Measurements from ENCODE around the gene BAG3. TPM values are rescaled to one million over a fixed set of nuclear protein-coding genes. Genes with fewer than 3 reads are reported as not detected.

The BAG3 gene
- total and polyA plus RNA-seq, 2 donors from 2014 or later = 42.0 to 54.9 TPM

- DNase-seq (peak in 2 of 5 donors; percentile 39 to 58), FAIRE-seq (no peak)
- intact Hi-C loops (cut with DNase I) = no loop called here
- peak overlapping the region in 2 of 3 donors; percentile 21 to 29 for H3K4me3 ChIP-seq (ENCODE audit: low read length in 3 of 3)
- TF ChIP-seq CTCF (IDR thresholded peaks at IDR 0.05; ENCODE audit: borderline replicate concordance, extremely low read depth, insufficient read depth) = peak; percentile 64
- H3K9me3 ChIP-seq (ENCODE audit: control insufficient read depth in 2 of 3, insufficient read depth in 1 of 3, low read length in 3 of 3) = no peaks in the 10 kb centered on the region
- no peaks in the 10 kb centered on the region for H3K36me3 ChIP-seq (ENCODE audit: control insufficient read depth in 2 of 3, insufficient read depth in 3 of 3, low read length in 3 of 3)
- peaks cover 0 to 5% (median 0%) of the 10 kb centered on the region in 3 donors for H3K4me1 ChIP-seq (ENCODE audit: control insufficient read depth in 2 of 3, insufficient read depth in 2 of 3, low read depth in 1 of 3, low read length in 3 of 3)
- no peaks in the 10 kb centered on the region for H3K27me3 ChIP-seq (ENCODE audit: control insufficient read depth, insufficient read depth, low read length)
- H3K27ac ChIP-seq (ENCODE audit: low read depth in 2 of 2, low read length in 2 of 2) = no peak overlapping the region
- H3K9ac ChIP-seq (ENCODE audit: low read length in 3 of 3) = peak overlapping the region in 1 of 3 donors; percentile 58
Measured at GRCh38 chr10:119608316-119609155, 42.6 kb upstream of the BAG3 start.

GRCh38 chr10:119609516-119609915 is 41.7 kb upstream of the BAG3 start:
- intact Hi-C loops (cut with DNase I) = no loop called here
- Histone ChIP-seq H3K9me3 (ENCODE audit: control insufficient read depth in 2 of 3, insufficient read depth in 1 of 3, low read length in 3 of 3) (no peaks in the 10 kb centered on the region), H3K36me3 (ENCODE audit: control insufficient read depth in 2 of 3, insufficient read depth in 3 of 3, low read length in 3 of 3) (no peaks in the 10 kb centered on the region), H3K4me1 (ENCODE audit: control insufficient read depth in 2 of 3, insufficient read depth in 2 of 3, low read depth in 1 of 3, low read length in 3 of 3) (peaks cover 0 to 5% (median 0%) of the 10 kb centered on the region in 3 donors), H3K4me3 (ENCODE audit: low read length in 3 of 3) (no peak overlapping the region), H3K9ac (ENCODE audit: low read length in 3 of 3) (no peak overlapping the region), H3K27me3 (ENCODE audit: control insufficient read depth, insufficient read depth, low read length) (no peaks in the 10 kb centered on the region), H3K27ac (ENCODE audit: low read depth in 2 of 2, low read length in 2 of 2) (no peak overlapping the region)
- DNase-seq (no peak), FAIRE-seq (no peak)
- TF ChIP-seq CTCF (IDR thresholded peaks at IDR 0.05; ENCODE audit: borderline replicate concordance, extremely low read depth, insufficient read depth) = no peak

- no peak overlapping the region for H3K4me3 ChIP-seq (ENCODE audit: low read length in 3 of 3)
- H3K9ac ChIP-seq (ENCODE audit: low read length in 3 of 3) = no peak overlapping the region
- H3K9me3 ChIP-seq (ENCODE audit: control insufficient read depth in 2 of 3, insufficient read depth in 1 of 3, low read length in 3 of 3) = no peaks in the 10 kb centered on the region
- no peaks in the 10 kb centered on the region for H3K36me3 ChIP-seq (ENCODE audit: control insufficient read depth in 2 of 3, insufficient read depth in 3 of 3, low read length in 3 of 3)
- H3K27me3 ChIP-seq (ENCODE audit: control insufficient read depth, insufficient read depth, low read length) = no peaks in the 10 kb centered on the region
- peaks cover 0 to 5% (median 0%) of the 10 kb centered on the region in 3 donors for H3K4me1 ChIP-seq (ENCODE audit: control insufficient read depth in 2 of 3, insufficient read depth in 2 of 3, low read depth in 1 of 3, low read length in 3 of 3)
- FAIRE-seq (no peak), DNase-seq (no peak)
- no peak for TF ChIP-seq CTCF (IDR thresholded peaks at IDR 0.05; ENCODE audit: borderline replicate concordance, extremely low read depth, insufficient read depth)
- intact Hi-C loops (cut with DNase I) = no loop called here
- no peak overlapping the region for H3K27ac ChIP-seq (ENCODE audit: low read depth in 2 of 2, low read length in 2 of 2)
Measured at GRCh38 chr10:119611433-119611832, 39.7 kb upstream of the BAG3 start.

Measured in kidney (tissue), 14 donors.